HepG2 (cell line): ENCODE measurements around the gene ZG16. TPM values are rescaled to one million over a fixed set of nuclear protein-coding genes. Genes with fewer than 3 reads are reported as not detected.

Source experiments
- ATAC-seq: fragments of 200-7000 bp; cut with Tn5 transposase; 3 replicates; pipeline ENCODE4 v1.9.1; 2020; ENCODE audit warnings: mild to moderate bottlenecking, moderate library complexity
- BruUV-seq: library from RNA; stranded (reverse); fragments of 400-500 nt; replicated peaks from 2 replicates; lab custom pipeline; 2021; lab: Mats Ljungman, UMichigan
- CTCF ChIA-PET: fragments of 300-600 bp; formaldehyde crosslinking; extraction: SDS; loops from one replicate; lab custom pipeline; 2021; ENCODE audit warnings: low total read pairs, inconsistent platforms, low intra/inter-chr PET ratio; lab: Yijun Ruan, JAX
- POLR2A ChIA-PET: fragments of 350-600 bp; sonication (Branson Sonifier 250); formaldehyde crosslinking; loops from one replicate; lab custom pipeline; 2020; ENCODE audit warnings: antibody characterized with exemption, inconsistent platforms; lab: Yijun Ruan, JAX
- DNase-seq: peaks from one replicate; pipeline ENCODE4 v3.0.0-alpha.2; 2015; ENCODE audit warnings: low spot score
- FAIRE-seq: peaks from 3 replicates; lab custom pipeline; 2011; peaks lifted over from hg19 to GRCh38; lab: Jason Lieb, UNC
- H2AFZ ChIP-seq: one replicate; pipeline ENCODE4 v1.6.1; 2011; ENCODE audit warnings: low read length, inconsistent platforms
- H3K27ac ChIP-seq: fragments of 300-600 bp; 3 replicates; pipeline ENCODE4 v1.8.0; 2011; ENCODE audit warnings: mixed run types, mild to moderate bottlenecking, mixed read lengths, low read length, inconsistent platforms; ENCODE audit not compliant: insufficient read depth; ENCODE audit errors: extremely low read length
- H3K27me3 ChIP-seq, 2 experiments: fragments of 200-600 bp in 1 of 2; 2 replicates in 1 of 2; 3 replicates in 1 of 2; pipeline versions ENCODE4 v1.6.0 to v1.8.0; 2011; ENCODE audit warnings: low read length in 2 of 2, mild to moderate bottlenecking in 2 of 2, moderate library complexity in 2 of 2, inconsistent platforms in 1 of 2; ENCODE audit not compliant: insufficient read depth in 2 of 2, control insufficient read depth in 1 of 2
- H3K36me3 ChIP-seq, 2 experiments: fragments of 200-600 bp in 1 of 2; replicated peaks in 1 of 2; 2 replicates in 1 of 2; 3 replicates in 1 of 2; pipeline versions ENCODE4 v1.5.1 to v1.8.0; 2011; ENCODE audit warnings: low read length in 2 of 2, inconsistent platforms in 1 of 2; ENCODE audit not compliant: insufficient read depth in 2 of 2, control insufficient read depth in 1 of 2
- H3K4me1 ChIP-seq: 2 replicates; pipeline ENCODE4 v1.5.1; 2012; ENCODE audit warnings: low read length, inconsistent platforms; ENCODE audit not compliant: insufficient read depth
- H3K4me2 ChIP-seq: 2 replicates; pipeline ENCODE4 v1.6.0; 2011; ENCODE audit warnings: low read depth, low read length, inconsistent platforms
- H3K4me3 ChIP-seq, 3 experiments: fragments of 200-600 bp in 1 of 3; sonication (generic), shearing (Covaris generic) in 1 of 3; replicated peaks in 1 of 3; 2 replicates each; pipeline ENCODE4 v1.5.1; 2011 to 2016; ENCODE audit warnings: low read length in 3 of 3, inconsistent platforms in 2 of 3, low read depth in 2 of 3, mild to moderate bottlenecking in 2 of 3, control low read depth in 1 of 3, mixed read lengths in 1 of 3; ENCODE audit not compliant: insufficient read depth in 1 of 3
- H3K79me2 ChIP-seq: one replicate; pipeline ENCODE4 v1.6.1; 2011; ENCODE audit warnings: low read length, inconsistent platforms; ENCODE audit not compliant: insufficient read depth
- H3K9ac ChIP-seq: 2 replicates; pipeline ENCODE4 v1.6.0; 2011; ENCODE audit warnings: mild to moderate bottlenecking, low read depth, low read length, inconsistent platforms; ENCODE audit not compliant: insufficient read depth
- H3K9me3 ChIP-seq: 2 replicates; pipeline ENCODE4 v1.5.1; 2012; ENCODE audit warnings: mild to moderate bottlenecking, low read length
- H4K20me1 ChIP-seq: 2 replicates; pipeline ENCODE4 v1.6.0; 2011; ENCODE audit warnings: inconsistent platforms, mild to moderate bottlenecking, low read length, moderate library complexity; ENCODE audit not compliant: insufficient read depth
- AGO1 ChIP-seq: fragments of 200-400 bp; formaldehyde crosslinking; IDR thresholded peaks from 2 replicates; pipeline ENCODE4 v1.6.1; 2017; ENCODE audit warnings: mild to moderate bottlenecking, low read depth, low read length, moderate library complexity; ENCODE audit not compliant: poor library complexity, severe bottlenecking
- ATF7 ChIP-seq, 2 experiments: fragments of 450-650 bp in 1 of 2; sonication (generic) in 1 of 2; formaldehyde crosslinking in 1 of 2; IDR thresholded peaks; 2 replicates each; pipeline versions ENCODE4 v1.4.0 to v1.6.1; 2016 to 2020; ENCODE audit warnings: antibody characterized with exemption in 1 of 2, mild to moderate bottlenecking in 1 of 2, missing genetic modification reagents in 1 of 2
- FOSL2 ChIP-seq: sonication (generic); formaldehyde crosslinking; IDR thresholded peaks from 2 replicates; pipeline ENCODE4 v1.4.0; 2020; ENCODE audit warnings: missing genetic modification reagents
- MAZ ChIP-seq, 2 experiments: sonication (generic) in 1 of 2; formaldehyde crosslinking in 1 of 2; IDR thresholded peaks; 2 replicates each; pipeline versions ENCODE4 v1.5.0 to v1.6.1; 2012 to 2020; ENCODE audit warnings: low read depth in 2 of 2, mild to moderate bottlenecking in 2 of 2, borderline replicate concordance in 1 of 2, improper control_type of control experiment in 1 of 2, low read length in 1 of 2, missing genetic modification reagents in 1 of 2, moderate library complexity in 1 of 2
- MEIS1 ChIP-seq: sonication (generic); formaldehyde crosslinking; IDR thresholded peaks from 2 replicates; pipeline ENCODE4 v1.9.0; 2021; ENCODE audit warnings: mild to moderate bottlenecking, missing genetic modification reagents, moderate library complexity, borderline replicate concordance
- NFE2 ChIP-seq: sonication (generic); formaldehyde crosslinking; IDR thresholded peaks from 2 replicates; pipeline ENCODE4 v1.4.0; 2020; ENCODE audit warnings: missing genetic modification reagents
- NFIC ChIP-seq: IDR thresholded peaks from 2 replicates; pipeline ENCODE4 v1.6.1; 2012; ENCODE audit warnings: mild to moderate bottlenecking, low read length, inconsistent platforms
- RFX5 ChIP-seq: IDR thresholded peaks from 2 replicates; pipeline ENCODE4 v1.6.1; 2011; ENCODE audit warnings: low read depth, low read length, improper control_type of control experiment
- TEF ChIP-seq: sonication (generic); formaldehyde crosslinking; IDR thresholded peaks from 2 replicates; pipeline ENCODE4 v1.5.0; 2020; ENCODE audit warnings: missing genetic modification reagents
- ZBTB7A ChIP-seq: sonication (generic); formaldehyde crosslinking; IDR thresholded peaks from 2 replicates; pipeline ENCODE4 v1.8.0; 2022; ENCODE audit warnings: mild to moderate bottlenecking, missing genetic modification reagents
- ZMAT3 ChIP-seq: sonication (generic); formaldehyde crosslinking; conservative IDR thresholded peaks from 2 replicates; pipeline ENCODE4 v1.7.0; 2021; ENCODE audit warnings: missing genetic modification reagents
- ZNF574 ChIP-seq: sonication (generic); formaldehyde crosslinking; IDR thresholded peaks from 2 replicates; pipeline ENCODE4 v1.4.0; 2020; ENCODE audit warnings: missing genetic modification reagents
- ZNF841 ChIP-seq: sonication (generic); formaldehyde crosslinking; IDR thresholded peaks from 2 replicates; pipeline ENCODE4 v1.8.1; 2023; ENCODE audit warnings: missing genetic modification reagents, borderline replicate concordance
- ZNF879 ChIP-seq: sonication (generic); formaldehyde crosslinking; IDR thresholded peaks from 2 replicates; pipeline ENCODE4 v1.8.1; 2023; ENCODE audit warnings: missing genetic modification reagents
- WGBS: methylation state at CpG from one replicate; pipeline ENCODE4 v1.1.6; 2017; ENCODE audit warnings: low lambda C conversion rate; 5-methylcytosine and 5-hydroxymethylcytosine counted together
- in situ Hi-C: cut with HindIII; loops from 2 replicates; pipeline ENCODE4 v1.10.0; 2017; ENCODE audit warnings: low pct_unique_long_range_greater_than_20kb; ENCODE audit not compliant: extremely low pct_ligation_motif_present
- intact Hi-C: fragments of 100-400 bp; cut with micrococcal nuclease; formaldehyde crosslinking; loops from one replicate; pipeline ENCODE4 v1.10.0; 2022; ENCODE audit not compliant: unreplicated experiment
- polyA plus RNA-seq, 8 experiments: library from polyadenylated mRNA; depleted of rRNA in 3 of 8; stranded (reverse) in 7 of 8; unstranded in 1 of 8; fragments of >200 nt; fragmentation: Illumina TruSeq in 4 of 8; extraction: Trizol in 4 of 8; gene quantifications; 2 replicates each; pipeline versions ENCODE4 v1.2.1 to v1.2.3, GENCODE V29; 2011 to 2016; ENCODE audit warnings: low read depth in 4 of 8, missing spikeins in 1 of 8, mixed read lengths in 1 of 8; ENCODE audit not compliant: insufficient read depth in 1 of 8
- total RNA-seq, 5 experiments: library from RNA; depleted of rRNA; stranded (reverse); fragments of >200 nt; fragmentation: Illumina TruSeq; extraction: Trizol; gene quantifications; 2 replicates each; pipeline ENCODE4 v1.2.3, GENCODE V29; 2016; ENCODE audit warnings: low read depth in 1 of 5

ZG16 gene
- total and polyA plus RNA-seq, 2 of the 13 experiments (the other 11 are each of a cell fraction or from before 2014, with no cell fraction given), result 0.04 to 0.07 TPM

GRCh38 chr16:29775742-29776408 is 2.2 kb upstream of the ZG16 start:
- Histone ChIP-seq H3K9me3 (no peaks in the 10 kb centered on the region), H4K20me1 (no peaks in the 10 kb centered on the region), H3K27ac (no peak overlapping the region), H3K4me2 (no peak overlapping the region), H3K27me3 (peaks cover under 1 to 23% of the 10 kb centered on the region in 2 experiments), H3K4me1 (peaks cover 66% of the 10 kb centered on the region), H2AFZ (no peak overlapping the region), H3K79me2 (no peaks in the 10 kb centered on the region), H3K4me3 (no peak overlapping the region), H3K9ac (no peak overlapping the region), H3K36me3 (no peaks in the 10 kb centered on the region)
- ChIA-PET POLR2A (no interaction called here), CTCF (no interaction called here)
- no TSS peak for BruUV-seq
- intact Hi-C loops (no loop called here), in situ Hi-C loops (no loop called here)
- DNase-seq (no peak), ATAC-seq (no peak), FAIRE-seq (no peak)
- WGBS, result 28% methylated on average over 4 of the region's 4 CpGs
- TF ChIP-seq ZNF879 (CRISPR knock-in tag) (no peak), NFE2 (CRISPR knock-in tag) (no peak), ATF7 (IDR thresholded peaks at IDR 0.05) (peak; percentile 68), ATF7 (CRISPR knock-in tag; IDR thresholded peaks at IDR 0.05) (no peak), FOSL2 (peak; percentile 40), MEIS1 (CRISPR knock-in tag) (no peak), AGO1 (no peak), ZBTB7A (no peak), ZNF841 (no peak), ZMAT3 (CRISPR knock-in tag) (no peak), NFIC (no peak), MAZ (IDR thresholded peaks at IDR 0.05; ENCODE audit: borderline replicate concordance, low read depth, low read length) (no peak), MAZ (CRISPR knock-in tag; IDR thresholded peaks at IDR 0.05; ENCODE audit: low read depth) (0 out of 2 replicates have a peak, but pooled peaks have one; percentile 24), RFX5 (no peak), ZNF574 (CRISPR knock-in tag) (no peak), TEF (no peak)
